IMR-90 (cell line): ENCODE data around the gene IL18RAP. TPM values are rescaled to one million over a fixed set of nuclear protein-coding genes. Genes with fewer than 3 reads are reported as not detected.
A peak's percentile ranks its signal among the peaks of the same experiment; 100 is the strongest.

Experiments used
- ATAC-seq: fragments of 200-7000 bp; cut with Tn5 transposase; 2 replicates; pipeline ENCODE4 v1.9.1; 2020; ENCODE audit warnings: low read depth, mild to moderate bottlenecking, moderate library complexity
- BruUV-seq: library from RNA; stranded (reverse); fragments of 400-500 nt; replicated peaks from 2 replicates; lab custom pipeline; 2021; lab: Mats Ljungman, UMichigan
- CTCF ChIA-PET: fragments of 300-600 bp; formaldehyde crosslinking; extraction: SDS; loops from one replicate; lab custom pipeline; 2021; ENCODE audit warnings: antibody characterized with exemption; lab: Yijun Ruan, JAX
- POLR2A ChIA-PET: fragments of 300-600 bp; sonication (Branson Sonifier 250); formaldehyde crosslinking; loops from one replicate; lab custom pipeline; 2022; ENCODE audit warnings: antibody characterized with exemption; ENCODE audit not compliant: unreplicated experiment; lab: Charles Lee
- DNase-seq: peaks from one replicate; pipeline ENCODE4 v3.0.0; 2013
- H2AFZ ChIP-seq: replicated peaks from 2 replicates; pipeline ENCODE3; 2013; ENCODE audit warnings: low read length, mild to moderate bottlenecking; ENCODE audit not compliant: poor library complexity
- H2AK5ac ChIP-seq: 2 replicates; pipeline ENCODE4 v1.6.1; 2013; ENCODE audit warnings: low read depth, low read length, inconsistent platforms
- H2AK9ac ChIP-seq: replicated peaks from 2 replicates; pipeline ENCODE3; 2013; ENCODE audit warnings: mild to moderate bottlenecking, low read depth, low read length, moderate library complexity; ENCODE audit not compliant: poor library complexity
- H2BK120ac ChIP-seq: 2 replicates; pipeline ENCODE4 v1.6.1; 2013; ENCODE audit warnings: low read depth, low read length, inconsistent platforms
- H2BK15ac ChIP-seq: 3 replicates; pipeline ENCODE4 v1.6.1; 2013; ENCODE audit warnings: low read depth, low read length, inconsistent platforms
- H2BK20ac ChIP-seq: 2 replicates; pipeline ENCODE4 v1.6.1; 2013; ENCODE audit warnings: low read depth, mild to moderate bottlenecking, inconsistent platforms, low read length, moderate library complexity
- H2BK5ac ChIP-seq: 2 replicates; pipeline ENCODE4 v1.6.1; 2013; ENCODE audit warnings: mild to moderate bottlenecking, low read depth, low read length, inconsistent platforms; ENCODE audit not compliant: poor library complexity, severe bottlenecking
- H3K14ac ChIP-seq: replicated peaks from 2 replicates; pipeline ENCODE4 v1.6.1; 2013; ENCODE audit warnings: low read depth, low read length, inconsistent platforms
- H3K18ac ChIP-seq: 2 replicates; pipeline ENCODE4 v1.6.1; 2013; ENCODE audit warnings: low read depth, low read length, control low read depth
- H3K23ac ChIP-seq: 2 replicates; pipeline ENCODE4 v1.6.1; 2013; ENCODE audit warnings: low read depth, low read length, inconsistent platforms
- H3K27ac ChIP-seq: 2 replicates; pipeline ENCODE4 v1.5.1; 2013; ENCODE audit warnings: mild to moderate bottlenecking, control low read depth, low read length; ENCODE audit not compliant: insufficient read depth
- H3K27me3 ChIP-seq: 2 replicates; pipeline ENCODE4 v1.6.1; 2013; ENCODE audit warnings: low read length; ENCODE audit not compliant: control insufficient read depth, insufficient read depth
- H3K36me3 ChIP-seq: 2 replicates; pipeline ENCODE4 v1.6.1; 2013; ENCODE audit warnings: low read length, mixed read lengths; ENCODE audit not compliant: control insufficient read depth, insufficient read depth
- H3K4ac ChIP-seq: 2 replicates; pipeline ENCODE4 v1.6.1; 2013; ENCODE audit warnings: low read depth, low read length, inconsistent platforms
- H3K4me1 ChIP-seq: 2 replicates; pipeline ENCODE4 v1.6.1; 2013; ENCODE audit warnings: low read length, mixed read lengths; ENCODE audit not compliant: control insufficient read depth, insufficient read depth
- H3K4me2 ChIP-seq: 2 replicates; pipeline ENCODE4 v1.6.1; 2013; ENCODE audit warnings: low read depth, mild to moderate bottlenecking, control low read depth, low read length, moderate library complexity
- H3K4me3 ChIP-seq: 2 replicates; pipeline ENCODE4 v1.5.1; 2013; ENCODE audit warnings: low read depth, mild to moderate bottlenecking, control low read depth, low read length, moderate library complexity; ENCODE audit not compliant: insufficient read depth
- H3K56ac ChIP-seq: 2 replicates; pipeline ENCODE4 v1.6.1; 2013; ENCODE audit warnings: low read length, inconsistent platforms; ENCODE audit not compliant: insufficient read depth; ENCODE audit errors: extremely low read depth
- H3K79me1 ChIP-seq, 2 experiments: 2 replicates each; pipeline ENCODE4 v1.6.1; 2013; ENCODE audit warnings: low read length in 2 of 2, inconsistent platforms in 1 of 2, low read depth in 1 of 2
- H3K9ac ChIP-seq: 2 replicates; pipeline ENCODE4 v1.6.1; 2013; ENCODE audit warnings: low read depth, low read length, control low read depth
- H3K9me1 ChIP-seq: 2 replicates; pipeline ENCODE4 v1.6.1; 2013; ENCODE audit warnings: low read length, inconsistent platforms; ENCODE audit not compliant: insufficient read depth
- H3K9me3 ChIP-seq: 2 replicates; pipeline ENCODE4 v1.6.1; 2013; ENCODE audit warnings: low read length; ENCODE audit not compliant: control insufficient read depth, insufficient read depth
- H4K20me1 ChIP-seq: 2 replicates; pipeline ENCODE4 v1.6.1; 2013; ENCODE audit warnings: low read length, inconsistent platforms; ENCODE audit not compliant: insufficient read depth
- H4K5ac ChIP-seq: 2 replicates; pipeline ENCODE4 v1.6.1; 2013; ENCODE audit warnings: mild to moderate bottlenecking, low read depth, low read length, control low read depth
- H4K8ac ChIP-seq, 2 experiments: 2 replicates each; pipeline ENCODE4 v1.6.1; 2013; ENCODE audit warnings: low read depth in 2 of 2, low read length in 2 of 2, control low read depth in 1 of 2, inconsistent platforms in 1 of 2
- H4K91ac ChIP-seq: 2 replicates; pipeline ENCODE4 v1.6.1; 2013; ENCODE audit warnings: low read depth, low read length, inconsistent platforms; ENCODE audit not compliant: insufficient read depth
- CHD1 ChIP-seq: IDR thresholded peaks from 2 replicates; pipeline ENCODE4 v1.6.1; 2012; ENCODE audit warnings: low read depth, low read length, improper control_type of control experiment
- MAFK ChIP-seq: IDR thresholded peaks from 2 replicates; pipeline ENCODE4 v1.6.1; 2012; ENCODE audit warnings: low read depth, low read length, improper control_type of control experiment
- WGBS, 2 experiments: methylation state at CpG; one replicate each; pipeline versions ENCODE4 v1.1.5 to v1.1.7; 2013; ENCODE audit warnings: missing lambda C conversion rate in 2 of 2; ENCODE audit not compliant: insufficient read length in 1 of 2; ENCODE audit errors: extremely low coverage in 2 of 2; 5-methylcytosine and 5-hydroxymethylcytosine counted together
- dilution Hi-C: fragments of 300-500 bp; cut with HindIII; formaldehyde crosslinking; loops from one replicate; pipeline ENCODE4 v1.14.3; 2018; ENCODE audit warnings: low sequenced_read_pairs; ENCODE audit not compliant: unreplicated experiment
- in situ Hi-C: fragments of 300-500 bp; cut with MboI; formaldehyde crosslinking; loops from 3 replicates; pipeline ENCODE4 v1.14.3; 2019; ENCODE audit warnings: low sequenced_read_pairs, inconsistent platforms, mixed read lengths
- intact Hi-C: fragments of 100-400 bp; cut with micrococcal nuclease; formaldehyde crosslinking; loops from 2 replicates; pipeline ENCODE4 v1.10.0; 2022
- polyA plus RNA-seq, 3 experiments: library from polyadenylated mRNA; depleted of rRNA; stranded (reverse); fragments of >200 nt; gene quantifications; 2 replicates each; pipeline ENCODE4 v1.2.3, GENCODE V29; 2012; ENCODE audit warnings: low replicate concordance in 1 of 3
- total RNA-seq: library from RNA; depleted of rRNA; stranded (reverse); fragments of >200 nt; gene quantifications from 2 replicates; pipeline ENCODE4 v1.2.3, GENCODE V29; 2012
- TF ChIP-seq, protein P1 (sequence below): fragments of 150-350 bp; IDR thresholded peaks from 2 replicates; pipeline ENCODE4 v1.6.1; 2017; ENCODE audit warnings: mild to moderate bottlenecking, antibody characterized with exemption, low read length, low read depth
- TF ChIP-seq, protein P2 (sequence below): fragments of 150-350 bp; IDR thresholded peaks from 2 replicates; pipeline ENCODE4 v1.6.1; 2016; ENCODE audit warnings: low read depth, mild to moderate bottlenecking, low read length, moderate library complexity, borderline replicate concordance

IL18RAP gene
- total and polyA plus RNA-seq, 2 of the 4 experiments (the other 2 are of a cell fraction), result not detected

DNA sequence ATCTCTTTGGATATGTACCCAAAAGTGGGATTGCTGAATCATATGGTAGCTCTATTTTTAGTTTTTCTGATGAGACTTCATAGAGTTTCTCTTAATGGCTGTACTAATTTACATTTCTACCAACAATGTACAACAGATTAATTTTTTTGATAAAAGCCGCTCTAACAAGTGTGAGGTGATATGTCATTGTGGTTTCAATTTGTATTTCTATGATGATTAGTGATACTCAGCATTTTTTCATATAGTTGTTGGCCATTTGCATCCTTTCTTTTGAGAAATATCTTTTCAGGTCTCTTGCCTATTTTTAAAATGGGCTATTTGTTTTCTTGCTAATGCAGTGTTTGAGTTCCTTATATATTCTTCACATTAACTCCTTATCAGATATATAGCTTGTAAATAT lies 4.3 kb downstream of the IL18RAP start:
- no peak overlapping the region for H3K9ac ChIP-seq
- no peaks in the 10 kb centered on the region for H3K79me1 ChIP-seq
- DNase-seq, result no peak

More for the DNA sequence above, 4.3 kb downstream of the IL18RAP start:
- H4K20me1 ChIP-seq, result no peaks in the 10 kb centered on the region
- no peak overlapping the region for H3K27ac ChIP-seq
- ATAC-seq, result no peak
- no peak overlapping the region for H2AK5ac ChIP-seq
- H2BK15ac ChIP-seq, result no peak overlapping the region
- no peaks in the 10 kb centered on the region for H3K9me1 ChIP-seq
- H3K4me3 ChIP-seq, result no peak overlapping the region
- in situ Hi-C loops, result no loop called here
- H3K36me3 ChIP-seq, result no peaks in the 10 kb centered on the region
- POLR2A ChIA-PET, result no interaction called here
- H2AFZ ChIP-seq, result no peak overlapping the region
- TF ChIP-seq MAFK, result peak; percentile 39; the same call in 1 of the 2 replicates
- TF ChIP-seq, protein P1, sequence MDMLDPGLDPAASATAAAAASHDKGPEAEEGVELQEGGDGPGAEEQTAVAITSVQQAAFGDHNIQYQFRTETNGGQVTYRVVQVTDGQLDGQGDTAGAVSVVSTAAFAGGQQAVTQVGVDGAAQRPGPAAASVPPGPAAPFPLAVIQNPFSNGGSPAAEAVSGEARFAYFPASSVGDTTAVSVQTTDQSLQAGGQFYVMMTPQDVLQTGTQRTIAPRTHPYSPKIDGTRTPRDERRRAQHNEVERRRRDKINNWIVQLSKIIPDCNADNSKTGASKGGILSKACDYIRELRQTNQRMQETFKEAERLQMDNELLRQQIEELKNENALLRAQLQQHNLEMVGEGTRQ, result no peak
- TF ChIP-seq CHD1, result no peak
- TF ChIP-seq, protein P2, sequence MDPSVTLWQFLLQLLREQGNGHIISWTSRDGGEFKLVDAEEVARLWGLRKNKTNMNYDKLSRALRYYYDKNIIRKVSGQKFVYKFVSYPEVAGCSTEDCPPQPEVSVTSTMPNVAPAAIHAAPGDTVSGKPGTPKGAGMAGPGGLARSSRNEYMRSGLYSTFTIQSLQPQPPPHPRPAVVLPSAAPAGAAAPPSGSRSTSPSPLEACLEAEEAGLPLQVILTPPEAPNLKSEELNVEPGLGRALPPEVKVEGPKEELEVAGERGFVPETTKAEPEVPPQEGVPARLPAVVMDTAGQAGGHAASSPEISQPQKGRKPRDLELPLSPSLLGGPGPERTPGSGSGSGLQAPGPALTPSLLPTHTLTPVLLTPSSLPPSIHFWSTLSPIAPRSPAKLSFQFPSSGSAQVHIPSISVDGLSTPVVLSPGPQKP, result no peak
- CTCF ChIA-PET, result no interaction called here
- H4K8ac ChIP-seq, result no peak overlapping the region
- no peak overlapping the region for H3K56ac ChIP-seq
- intact Hi-C loops, result no loop called here
- WGBS, 2 experiments, result no CpG with 5 or more reads among the region's 1 CpG
- H3K9me3 ChIP-seq, result no peaks in the 10 kb centered on the region
- no peak overlapping the region for H3K18ac ChIP-seq
- H3K4me2 ChIP-seq, result no peak overlapping the region
- no peaks in the 10 kb centered on the region for H3K4me1 ChIP-seq
- no peak overlapping the region for H2BK120ac ChIP-seq
- no peak overlapping the region for H2BK20ac ChIP-seq
- no TSS peak for BruUV-seq
- H3K4ac ChIP-seq, result no peak overlapping the region
- H3K14ac ChIP-seq, result no peak overlapping the region
- H2AK9ac ChIP-seq, result no peak overlapping the region
- no peak overlapping the region for H4K91ac ChIP-seq
- H4K5ac ChIP-seq, result no peak overlapping the region
- no peak overlapping the region for H3K23ac ChIP-seq
- peaks cover 13% of the 10 kb centered on the region for H3K27me3 ChIP-seq
- H2BK5ac ChIP-seq, result no peak overlapping the region
- dilution Hi-C loops, result no loop called here
